PC-9 (cell line): ENCODE results near the gene RGMB.

Source experiments
- EZH2 ChIP-seq: fragments of 200-600 bp; sonication (generic); IDR thresholded peaks from 2 replicates; pipeline ENCODE4 v1.8.0; 2017; ENCODE audit warnings: antibody characterized with exemption, low read depth
- TF ChIP-seq, protein P1 (sequence below): fragments of 200-600 bp; sonication (generic); conservative IDR thresholded peaks from 2 replicates; pipeline ENCODE4 v1.6.1; 2017; ENCODE audit warnings: mixed run types, antibody characterized with exemption, mild to moderate bottlenecking, moderate library complexity

DNA sequence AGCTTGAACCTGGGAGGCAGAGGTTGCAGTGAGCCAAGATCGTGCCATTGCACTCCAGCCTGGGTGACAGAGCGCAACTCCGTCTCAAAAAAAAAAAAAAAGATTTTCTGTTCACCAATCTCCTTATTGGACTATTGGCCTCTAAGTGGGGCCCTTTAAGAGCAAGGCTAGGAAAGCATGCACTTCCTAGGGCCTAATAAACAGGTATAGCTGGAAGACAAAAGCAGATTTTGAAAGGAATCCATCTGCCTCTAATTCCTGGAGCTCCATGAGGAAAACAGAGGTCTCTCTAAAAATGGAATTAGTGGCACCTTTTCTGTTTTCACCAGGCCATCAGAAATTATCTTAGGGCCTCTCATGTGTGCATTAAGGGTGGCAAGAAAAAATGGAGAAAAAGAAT, 70.0 kb downstream of the RGMB start:
- TF ChIP-seq, protein P1, sequence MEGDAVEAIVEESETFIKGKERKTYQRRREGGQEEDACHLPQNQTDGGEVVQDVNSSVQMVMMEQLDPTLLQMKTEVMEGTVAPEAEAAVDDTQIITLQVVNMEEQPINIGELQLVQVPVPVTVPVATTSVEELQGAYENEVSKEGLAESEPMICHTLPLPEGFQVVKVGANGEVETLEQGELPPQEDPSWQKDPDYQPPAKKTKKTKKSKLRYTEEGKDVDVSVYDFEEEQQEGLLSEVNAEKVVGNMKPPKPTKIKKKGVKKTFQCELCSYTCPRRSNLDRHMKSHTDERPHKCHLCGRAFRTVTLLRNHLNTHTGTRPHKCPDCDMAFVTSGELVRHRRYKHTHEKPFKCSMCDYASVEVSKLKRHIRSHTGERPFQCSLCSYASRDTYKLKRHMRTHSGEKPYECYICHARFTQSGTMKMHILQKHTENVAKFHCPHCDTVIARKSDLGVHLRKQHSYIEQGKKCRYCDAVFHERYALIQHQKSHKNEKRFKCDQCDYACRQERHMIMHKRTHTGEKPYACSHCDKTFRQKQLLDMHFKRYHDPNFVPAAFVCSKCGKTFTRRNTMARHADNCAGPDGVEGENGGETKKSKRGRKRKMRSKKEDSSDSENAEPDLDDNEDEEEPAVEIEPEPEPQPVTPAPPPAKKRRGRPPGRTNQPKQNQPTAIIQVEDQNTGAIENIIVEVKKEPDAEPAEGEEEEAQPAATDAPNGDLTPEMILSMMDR: no peak
- no peak for TF ChIP-seq EZH2
